D721Med (cell line): ENCODE measurements around the gene TMIE.

ENCODE experiments used
- DNase-seq: peaks from one replicate; pipeline ENCODE4 v3.0.0; 2011; ENCODE audit warnings: low spot score; ENCODE audit not compliant: insufficient read length
- FAIRE-seq: peaks from 2 replicates; lab custom pipeline; 2011; peaks lifted over from hg19 to GRCh38; lab: Jason Lieb, UNC
- CTCF ChIP-seq: IDR thresholded peaks from 2 replicates; pipeline ENCODE4 v1.5.1; 2012; ENCODE audit warnings: mild to moderate bottlenecking, control low read depth; ENCODE audit not compliant: insufficient read depth; ENCODE audit errors: missing control alignments

TMIE gene

GRCh38 chr3:46670000-46670890 lies 30.9 kb upstream of the TMIE start:
- no peak for FAIRE-seq
- no peak for TF ChIP-seq CTCF
- DNase-seq, result peak; percentile 11

GRCh38 chr3:46670891-46671427 lies 30.2 kb upstream of the TMIE start:
- FAIRE-seq (no peak), DNase-seq (no peak)
- TF ChIP-seq CTCF, result no peak

- FAIRE-seq, result no peak
- TF ChIP-seq CTCF, result no peak
These were observed 29.4 kb upstream of the TMIE start for GRCh38 chr3:46671541-46672348.

GRCh38 chr3:46672349-46672695 lies 28.9 kb upstream of the TMIE start:
- DNase-seq, result peak; percentile 5
- no peak for TF ChIP-seq CTCF
- FAIRE-seq, result no peak

More at GRCh38 chr3:46671541-46672348, 29.4 kb upstream of the TMIE start:
- peak; percentile 1 for DNase-seq

GRCh38 chr3:46673151-46674030 lies 27.8 kb upstream of the TMIE start:
- TF ChIP-seq CTCF, result no peak

GRCh38 chr3:46674031-46674845 lies 27.0 kb upstream of the TMIE start:
- DNase-seq, result no peak
- FAIRE-seq, result no peak
- TF ChIP-seq CTCF, result no peak

More at GRCh38 chr3:46673151-46674030, 27.8 kb upstream of the TMIE start:
- no peak for FAIRE-seq
- DNase-seq, result no peak
